GM12872 (cell line): ENCODE results near the gene MEMO1.

ENCODE experiments used
- TF ChIP-seq, protein P1 (sequence below): IDR thresholded peaks from 3 replicates; pipeline ENCODE4 v1.5.1; 2011; ENCODE audit warnings: low read depth, mild to moderate bottlenecking, low read length, moderate library complexity; ENCODE audit not compliant: insufficient read depth

MEMO1 gene

GRCh38 chr2:31987454-31988220 lies 23.2 kb downstream of the MEMO1 start:
- TF ChIP-seq, protein P1, sequence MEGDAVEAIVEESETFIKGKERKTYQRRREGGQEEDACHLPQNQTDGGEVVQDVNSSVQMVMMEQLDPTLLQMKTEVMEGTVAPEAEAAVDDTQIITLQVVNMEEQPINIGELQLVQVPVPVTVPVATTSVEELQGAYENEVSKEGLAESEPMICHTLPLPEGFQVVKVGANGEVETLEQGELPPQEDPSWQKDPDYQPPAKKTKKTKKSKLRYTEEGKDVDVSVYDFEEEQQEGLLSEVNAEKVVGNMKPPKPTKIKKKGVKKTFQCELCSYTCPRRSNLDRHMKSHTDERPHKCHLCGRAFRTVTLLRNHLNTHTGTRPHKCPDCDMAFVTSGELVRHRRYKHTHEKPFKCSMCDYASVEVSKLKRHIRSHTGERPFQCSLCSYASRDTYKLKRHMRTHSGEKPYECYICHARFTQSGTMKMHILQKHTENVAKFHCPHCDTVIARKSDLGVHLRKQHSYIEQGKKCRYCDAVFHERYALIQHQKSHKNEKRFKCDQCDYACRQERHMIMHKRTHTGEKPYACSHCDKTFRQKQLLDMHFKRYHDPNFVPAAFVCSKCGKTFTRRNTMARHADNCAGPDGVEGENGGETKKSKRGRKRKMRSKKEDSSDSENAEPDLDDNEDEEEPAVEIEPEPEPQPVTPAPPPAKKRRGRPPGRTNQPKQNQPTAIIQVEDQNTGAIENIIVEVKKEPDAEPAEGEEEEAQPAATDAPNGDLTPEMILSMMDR: no peak

- TF ChIP-seq, protein P1: no peak
Measured at GRCh38 chr2:31986906-31987305, 23.9 kb downstream of the MEMO1 start.

DNA sequence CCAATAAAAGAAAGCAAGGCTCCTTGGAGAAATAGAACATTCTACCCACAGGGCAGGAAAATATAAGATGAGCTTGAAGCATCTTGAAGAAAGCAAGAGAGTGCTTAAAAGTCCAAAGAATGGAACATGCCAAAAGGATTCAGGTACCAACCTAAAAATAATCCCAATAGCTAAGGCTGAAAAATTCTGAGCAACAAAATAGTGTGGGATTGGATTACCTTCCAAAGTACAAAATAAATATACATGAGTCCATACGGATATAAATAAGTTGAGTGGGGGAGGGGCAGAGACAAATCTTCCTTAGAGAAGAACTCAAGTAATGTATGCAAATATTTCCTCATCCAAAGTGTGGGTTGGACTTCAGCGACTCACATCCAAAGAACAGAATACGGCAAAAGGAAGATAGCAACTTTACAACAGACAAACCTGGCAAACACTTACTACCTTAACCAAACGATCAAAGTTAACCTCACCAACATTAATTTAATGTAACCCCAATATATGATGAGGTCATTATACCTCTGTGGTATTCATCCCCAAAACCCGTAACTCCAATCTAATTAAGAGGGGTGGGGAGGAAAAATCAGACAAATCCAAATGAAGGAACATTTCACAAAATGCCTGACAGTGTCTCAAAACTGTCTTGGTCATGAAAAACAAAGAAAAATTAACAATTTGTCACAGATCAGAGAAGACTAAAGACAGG lies 26.9 kb downstream of the MEMO1 start:
- TF ChIP-seq, protein P1: no peak

- TF ChIP-seq, protein P1: peak; percentile 41; the same call in 1 of the 3 replicates
Measured at GRCh38 chr2:31980674-31981356, 30.0 kb downstream of the MEMO1 start.

DNA sequence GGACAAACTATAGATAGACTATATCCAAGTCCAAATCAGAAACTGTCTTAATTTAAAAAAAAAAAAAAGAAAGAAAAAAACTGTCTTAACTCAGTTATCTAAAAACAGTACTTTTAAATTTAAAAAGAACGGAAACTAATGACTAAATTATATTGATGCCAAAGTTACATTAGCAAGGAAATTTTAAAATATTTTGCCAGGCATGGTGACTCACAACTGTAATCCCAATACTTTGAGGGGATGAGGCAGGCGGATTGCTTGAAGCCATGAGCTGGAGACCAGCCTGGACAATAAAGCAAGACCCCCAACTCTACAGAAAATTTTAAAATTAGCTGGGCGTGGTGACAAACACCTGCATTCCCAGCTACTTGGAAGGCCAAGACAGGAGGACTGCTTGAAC lies 30.9 kb downstream of the MEMO1 start:
- TF ChIP-seq, protein P1: no peak

DNA sequence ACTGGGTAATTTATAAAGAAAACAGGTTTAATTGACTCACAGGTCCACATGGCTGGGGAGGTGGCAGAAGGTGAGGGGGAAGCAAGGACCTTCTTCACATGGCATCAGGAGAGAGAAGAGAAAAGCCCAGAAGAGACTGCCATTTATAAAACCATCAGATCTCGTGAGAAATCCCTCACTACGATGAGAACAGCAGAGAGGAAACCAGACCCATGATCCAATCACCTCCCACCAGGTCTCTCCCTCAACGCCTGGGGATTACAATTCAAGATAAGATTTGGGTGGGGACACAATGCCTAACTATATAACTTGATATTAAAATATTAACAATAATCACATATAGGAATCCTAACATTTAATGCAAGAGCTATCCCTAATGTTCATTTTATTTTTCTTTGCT lies 31.8 kb downstream of the MEMO1 start:
- TF ChIP-seq, protein P1: no peak

DNA sequence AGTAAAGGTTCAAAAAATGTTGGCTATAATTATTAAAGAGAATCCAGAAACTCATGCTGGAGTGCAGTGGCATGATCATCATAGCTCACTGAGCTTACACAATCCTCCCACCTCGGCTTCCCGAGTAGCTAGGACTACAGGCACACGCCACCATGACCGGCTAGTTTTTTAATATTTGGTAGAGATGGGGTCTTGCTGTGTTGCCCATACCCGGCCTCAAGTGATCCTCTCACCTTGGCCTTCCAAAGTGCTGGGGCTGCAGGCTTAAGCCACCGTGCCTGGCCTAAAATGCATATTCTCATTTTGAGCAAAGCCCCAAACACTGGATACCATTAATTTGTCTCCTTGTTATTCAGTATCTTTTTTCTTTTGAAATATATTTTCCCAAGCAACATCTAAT lies 32.4 kb downstream of the MEMO1 start:
- TF ChIP-seq, protein P1: no peak
